C4-2B (cell line): ENCODE data around the gene ATG10.

Source experiments
- CTCF ChIP-seq: fragments of 450-650 bp; conservative IDR thresholded peaks from 2 replicates; pipeline ENCODE4 v1.5.1; 2017; ENCODE audit warnings: mild to moderate bottlenecking
- ZFX ChIP-seq: fragments of 450-650 bp; IDR thresholded peaks from 2 replicates; pipeline ENCODE4 v1.6.1; 2017

- TF ChIP-seq CTCF (peak; percentile 88), ZFX (no peak)
These were observed 194.1 kb downstream of the ATG10 start for GRCh38 chr5:82165740-82166530.
